Upper lobe of left lung (tissue), 6 donors: ENCODE measurements around the gene KIAA1217. TPM values are rescaled to one million over a fixed set of nuclear protein-coding genes. Genes with fewer than 3 reads are reported as not detected.

Source experiments
- ATAC-seq, 2 donors: fragments of 200-7000 bp; cut with Tn5 transposase; one replicate each; pipeline ENCODE4 v1.9.1; 2022; ENCODE audit warnings: mild to moderate bottlenecking in 2 of 2, moderate library complexity in 2 of 2; ENCODE audit not compliant: low FRiP score in 2 of 2
- DNase-seq, 2 donors: peaks; one replicate each; pipeline ENCODE4 v3.0.0-alpha.2; 2019 to 2020
- H3K27ac ChIP-seq, 4 donors: fragments of 200-600 bp; sonication (generic); one replicate each; pipeline ENCODE4 v1.5.1; 2016 to 2019
- H3K27me3 ChIP-seq, 4 donors: fragments of 200-600 bp; sonication (generic); one replicate each; pipeline ENCODE4 v1.5.1; 2017 to 2019
- H3K36me3 ChIP-seq, 4 donors: fragments of 200-600 bp; sonication (generic); one replicate each; pipeline ENCODE4 v1.5.1; 2016 to 2019
- H3K4me1 ChIP-seq, 4 donors: fragments of 200-600 bp; sonication (generic); one replicate each; pipeline ENCODE4 v1.5.1; 2018 to 2019
- H3K4me3 ChIP-seq, 4 donors: fragments of 200-600 bp; sonication (generic); one replicate each; pipeline ENCODE4 v1.5.1; 2017 to 2019; ENCODE audit warnings: mild to moderate bottlenecking in 2 of 4, moderate library complexity in 1 of 4
- H3K9me3 ChIP-seq, 4 donors: fragments of 200-600 bp; sonication (generic); one replicate each; pipeline ENCODE4 v1.5.1; 2018 to 2019
- EP300 ChIP-seq, 4 donors: sonication (generic); formaldehyde crosslinking; IDR thresholded peaks; one replicate each; pipeline ENCODE4 v1.5.1; 2017; ENCODE audit warnings: antibody characterized with exemption in 4 of 4, control low read depth in 2 of 4
- POLR2A ChIP-seq, 4 donors: fragments of 450-650 bp; IDR thresholded peaks; one replicate each; pipeline ENCODE4 v1.5.1; 2016 to 2017; ENCODE audit warnings: antibody characterized with exemption in 4 of 4, mild to moderate bottlenecking in 2 of 4
- POLR2AphosphoS5 ChIP-seq, 2 donors: sonication (generic); formaldehyde crosslinking; IDR thresholded peaks; one replicate each; pipeline ENCODE4 v1.5.1; 2017; ENCODE audit warnings: antibody characterized with exemption in 2 of 2
- WGBS, 2 donors: methylation state at CpG; one replicate each; pipeline ENCODE4 v1.1.5; 2017 to 2018; 5-methylcytosine and 5-hydroxymethylcytosine counted together
- total RNA-seq, 6 donors: library from RNA; depleted of rRNA in 4 of 6; stranded (reverse); fragments of >200 nt in 4 of 6; gene quantifications; one replicate each; pipeline versions ENCODE4 v1.1.0 to v1.2.1, GENCODE V29; 2016 to 2021
- TF ChIP-seq, protein P1 (sequence below), 6 experiments: fragments of 450-650 bp in 4 of 6; fragments of 200-600 bp in 2 of 6; sonication (generic) in 2 of 6; IDR thresholded peaks; one replicate each; pipeline ENCODE4 v1.5.1; 2016 to 2019; ENCODE audit warnings: antibody characterized with exemption in 6 of 6
- donor health status: DM: no; HTN: no; CAD: no; lungs with moderate emphysema.
- donor health status: DM: no; HTN: yes; CAD: no; lungs with severe emphysema.

Gene KIAA1217
- total RNA-seq, 6 donors from 2014 or later, result 18.4 to 109 (median 41.0) TPM

DNA sequence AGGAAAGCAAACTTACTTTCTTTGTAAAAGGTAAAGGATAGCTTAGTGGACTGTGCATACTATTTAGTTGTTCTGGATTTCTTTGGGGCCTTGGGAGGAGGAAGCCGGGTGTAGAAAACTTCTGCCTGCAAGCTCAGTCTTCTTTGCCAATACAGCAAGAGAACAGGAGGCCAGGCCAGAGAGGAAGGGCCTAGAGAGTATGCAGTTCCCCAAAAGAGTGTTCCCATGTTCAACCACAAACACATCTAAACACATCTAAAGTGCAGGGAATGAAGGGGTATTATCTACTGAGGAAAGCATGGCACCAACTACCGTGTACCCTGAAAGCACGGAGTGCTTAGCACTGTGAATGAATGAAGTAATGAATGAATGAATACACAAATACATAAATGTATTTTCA lies 11.0 kb downstream of the KIAA1217 start:
- ATAC-seq, result no peak
- Histone ChIP-seq H3K27me3 (no peaks in the 10 kb centered on the region), H3K4me3 (no peak overlapping the region), H3K4me1 (peaks cover 2 to 28% (median 16%) of the 10 kb centered on the region in 4 donors), H3K36me3 (no peaks in the 10 kb centered on the region), H3K9me3 (no peaks in the 10 kb centered on the region), H3K27ac (no peak overlapping the region)
- no peak for DNase-seq
- TF ChIP-seq POLR2AphosphoS5 (IDR thresholded peaks at IDR 0.05) (no peak), POLR2A (IDR thresholded peaks at IDR 0.05) (no peak), EP300 (IDR thresholded peaks at IDR 0.05) (no peak)
- TF ChIP-seq, protein P1, sequence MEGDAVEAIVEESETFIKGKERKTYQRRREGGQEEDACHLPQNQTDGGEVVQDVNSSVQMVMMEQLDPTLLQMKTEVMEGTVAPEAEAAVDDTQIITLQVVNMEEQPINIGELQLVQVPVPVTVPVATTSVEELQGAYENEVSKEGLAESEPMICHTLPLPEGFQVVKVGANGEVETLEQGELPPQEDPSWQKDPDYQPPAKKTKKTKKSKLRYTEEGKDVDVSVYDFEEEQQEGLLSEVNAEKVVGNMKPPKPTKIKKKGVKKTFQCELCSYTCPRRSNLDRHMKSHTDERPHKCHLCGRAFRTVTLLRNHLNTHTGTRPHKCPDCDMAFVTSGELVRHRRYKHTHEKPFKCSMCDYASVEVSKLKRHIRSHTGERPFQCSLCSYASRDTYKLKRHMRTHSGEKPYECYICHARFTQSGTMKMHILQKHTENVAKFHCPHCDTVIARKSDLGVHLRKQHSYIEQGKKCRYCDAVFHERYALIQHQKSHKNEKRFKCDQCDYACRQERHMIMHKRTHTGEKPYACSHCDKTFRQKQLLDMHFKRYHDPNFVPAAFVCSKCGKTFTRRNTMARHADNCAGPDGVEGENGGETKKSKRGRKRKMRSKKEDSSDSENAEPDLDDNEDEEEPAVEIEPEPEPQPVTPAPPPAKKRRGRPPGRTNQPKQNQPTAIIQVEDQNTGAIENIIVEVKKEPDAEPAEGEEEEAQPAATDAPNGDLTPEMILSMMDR (IDR thresholded peaks at IDR 0.05), result no peak
- 86 to 87% methylated on average over 3 of the region's 3 CpGs for WGBS, 2 donors

DNA sequence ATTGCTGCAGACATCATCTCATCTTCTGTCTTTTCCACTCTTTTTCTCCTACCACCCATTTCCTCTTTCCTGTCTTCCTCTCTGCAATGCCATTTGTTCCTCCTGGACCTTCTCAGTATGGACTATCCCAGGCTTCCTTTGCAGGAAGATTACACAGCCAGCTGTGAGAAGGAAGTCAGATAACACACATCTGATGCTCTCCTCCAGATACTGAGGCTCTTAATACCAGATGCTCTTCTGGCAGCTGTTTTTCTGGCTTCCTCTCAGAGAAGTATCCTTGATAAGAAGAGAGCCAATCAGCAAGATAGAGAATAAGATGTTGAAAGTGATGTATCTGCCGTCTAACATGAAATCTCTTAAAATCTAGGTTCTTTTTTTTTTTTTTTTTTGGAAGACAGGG lies 14.4 kb downstream of the KIAA1217 start:
- ATAC-seq (no peak), DNase-seq (no peak)
- Histone ChIP-seq H3K4me3 (no peak overlapping the region), H3K27me3 (no peaks in the 10 kb centered on the region), H3K4me1 (peaks cover 0 to 16% (median 8%) of the 10 kb centered on the region in 4 donors), H3K9me3 (no peaks in the 10 kb centered on the region), H3K27ac (no peak overlapping the region), H3K36me3 (no peaks in the 10 kb centered on the region)
- no peak for TF ChIP-seq POLR2AphosphoS5 (IDR thresholded peaks at IDR 0.05)
- no peak for TF ChIP-seq EP300 (IDR thresholded peaks at IDR 0.05)
- TF ChIP-seq POLR2A (IDR thresholded peaks at IDR 0.05), result no peak
- TF ChIP-seq, protein P1 (IDR thresholded peaks at IDR 0.05), result no peak
- 25 to 42% methylated on average over 1 of the region's 1 CpG for WGBS, 2 donors

DNA sequence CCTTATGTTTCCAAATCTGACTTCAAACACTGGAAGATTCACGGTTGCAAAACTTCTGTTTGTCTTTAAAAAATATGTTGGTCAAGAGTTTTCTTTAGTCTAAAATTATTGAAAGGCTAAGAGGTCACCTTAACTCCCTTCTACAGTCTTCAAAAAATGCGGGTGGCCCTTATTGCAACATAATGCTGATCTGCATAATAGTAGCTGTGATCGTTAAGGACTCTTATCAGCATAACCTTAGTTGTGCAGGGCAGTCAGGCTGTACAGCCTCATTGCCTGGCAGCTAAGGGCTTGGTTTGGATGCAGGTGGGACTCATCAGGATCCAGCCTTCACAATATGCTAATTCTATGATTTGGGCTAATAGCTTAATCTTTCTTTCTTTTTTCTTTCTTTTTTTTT lies 15.0 kb downstream of the KIAA1217 start:
- Histone ChIP-seq H3K4me1 (peaks cover 0 to 16% (median 8%) of the 10 kb centered on the region in 4 donors), H3K36me3 (no peaks in the 10 kb centered on the region), H3K9me3 (no peaks in the 10 kb centered on the region), H3K4me3 (no peak overlapping the region), H3K27ac (no peak overlapping the region), H3K27me3 (no peaks in the 10 kb centered on the region)
- TF ChIP-seq POLR2AphosphoS5 (IDR thresholded peaks at IDR 0.05) (no peak), EP300 (IDR thresholded peaks at IDR 0.05) (peak in 1 of 4 donors; percentile 26)
- TF ChIP-seq, protein P1 (IDR thresholded peaks at IDR 0.05), result no peak
- WGBS, 2 donors, result 47 to 48% methylated on average over 3 of the region's 3 CpGs
- DNase-seq (peak in 1 of 2 donors; percentile 72), ATAC-seq (peak; percentile 64 to 88)

DNA sequence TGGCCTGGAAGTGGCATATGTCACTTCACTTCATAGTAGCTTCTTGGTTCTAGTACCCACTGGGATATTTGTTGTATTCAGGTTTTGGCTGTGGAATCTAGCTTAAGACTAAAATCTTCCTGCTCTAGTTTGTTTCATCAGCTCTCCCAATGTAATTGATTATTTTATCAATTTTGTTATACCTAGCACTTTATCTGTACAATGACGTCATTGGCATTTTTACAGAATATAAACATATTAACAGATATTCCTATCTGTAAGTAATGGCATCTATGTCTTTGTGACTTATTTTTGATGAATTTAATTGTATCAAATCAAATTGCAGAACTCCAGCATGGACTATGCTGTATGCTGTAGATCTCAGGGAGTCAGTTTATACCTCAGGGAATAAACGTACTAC lies 19.7 kb downstream of the KIAA1217 start:
- Histone ChIP-seq H3K4me1 (peaks cover 0 to 9% (median 4%) of the 10 kb centered on the region in 4 donors), H3K27ac (no peak overlapping the region), H3K27me3 (no peaks in the 10 kb centered on the region), H3K4me3 (no peak overlapping the region), H3K36me3 (no peaks in the 10 kb centered on the region), H3K9me3 (no peaks in the 10 kb centered on the region)
- TF ChIP-seq, protein P1 (IDR thresholded peaks at IDR 0.05), result no peak
- TF ChIP-seq EP300 (IDR thresholded peaks at IDR 0.05) (no peak), POLR2AphosphoS5 (IDR thresholded peaks at IDR 0.05) (no peak), POLR2A (IDR thresholded peaks at IDR 0.05) (no peak)
- no peak for DNase-seq
- 86 to 87% methylated on average over 2 of the region's 2 CpGs for WGBS, 2 donors
- ATAC-seq, result no peak

DNA sequence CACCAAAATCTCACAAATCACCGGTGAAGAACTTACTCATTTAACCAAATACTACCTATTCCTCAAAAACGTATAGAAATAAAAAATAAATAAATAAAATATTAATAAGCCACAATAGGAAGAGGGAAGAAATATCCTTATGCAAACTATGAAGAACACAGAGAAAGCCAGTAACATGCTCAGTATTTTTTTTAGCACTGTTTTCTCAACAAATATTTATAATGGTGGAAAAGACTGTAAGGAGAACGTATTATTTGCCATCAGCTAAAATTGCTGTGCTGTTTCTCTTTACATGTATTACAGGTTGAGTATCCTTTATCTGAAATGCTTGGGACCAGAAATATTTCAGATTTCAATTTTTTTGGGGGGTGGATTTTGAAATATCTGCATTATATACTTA lies 21.0 kb downstream of the KIAA1217 start:
- WGBS, 2 donors, result 93 to 94% methylated on average over 3 of the region's 3 CpGs
- Histone ChIP-seq H3K4me1 (no peaks in the 10 kb centered on the region), H3K9me3 (no peaks in the 10 kb centered on the region), H3K27me3 (no peaks in the 10 kb centered on the region), H3K4me3 (no peak overlapping the region), H3K27ac (no peak overlapping the region), H3K36me3 (no peaks in the 10 kb centered on the region)
- ATAC-seq (no peak), DNase-seq (no peak)
- TF ChIP-seq POLR2A (IDR thresholded peaks at IDR 0.05) (no peak), POLR2AphosphoS5 (IDR thresholded peaks at IDR 0.05) (no peak), EP300 (IDR thresholded peaks at IDR 0.05) (no peak)
- TF ChIP-seq, protein P1 (IDR thresholded peaks at IDR 0.05), result no peak
